ENCODE data around the gene SH3BP5L.

DNA sequence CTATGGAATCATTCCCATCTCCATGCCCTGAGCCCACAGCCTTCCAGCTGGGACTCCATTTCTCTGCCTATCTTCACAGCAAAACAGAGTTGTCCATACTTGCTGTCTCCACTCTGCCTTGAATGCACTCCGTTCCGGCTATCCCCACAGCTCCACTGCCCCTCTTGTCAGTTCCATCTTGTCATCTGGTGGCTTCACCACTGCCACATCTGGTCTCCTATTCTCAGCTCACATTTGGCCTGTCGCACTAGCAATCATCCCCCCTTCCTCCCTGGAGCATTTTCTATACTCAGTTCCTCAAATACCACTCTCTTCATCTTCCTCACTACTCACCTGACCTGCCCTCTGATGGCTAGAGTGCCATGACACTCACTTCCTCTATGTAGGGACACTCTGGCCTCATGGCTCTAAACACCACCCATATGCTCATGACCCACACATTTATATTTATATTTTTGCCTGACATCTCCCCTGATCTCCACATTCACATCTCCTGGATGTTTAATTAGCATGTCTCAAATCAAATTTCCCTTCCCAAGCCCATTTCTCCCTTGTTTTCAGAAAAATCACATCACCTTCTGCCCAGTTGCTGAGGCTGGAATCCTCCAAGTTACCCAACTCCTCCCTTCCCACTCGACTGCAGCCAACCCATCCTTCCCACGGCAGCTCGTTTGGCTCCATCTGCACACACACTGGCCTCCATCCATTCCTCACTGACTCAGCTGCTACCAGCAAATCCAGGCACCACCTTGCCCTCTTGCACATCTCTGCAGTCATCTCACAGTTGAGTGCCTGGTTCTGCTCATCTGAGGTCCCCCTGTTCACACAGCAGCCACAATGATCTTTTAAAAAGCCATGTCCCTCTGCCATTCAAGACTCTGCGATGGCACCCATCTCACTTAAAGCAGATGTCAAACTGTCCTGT, 27.0 kb upstream of the SH3BP5L start:
- TF ChIP-seq, protein P1, sequence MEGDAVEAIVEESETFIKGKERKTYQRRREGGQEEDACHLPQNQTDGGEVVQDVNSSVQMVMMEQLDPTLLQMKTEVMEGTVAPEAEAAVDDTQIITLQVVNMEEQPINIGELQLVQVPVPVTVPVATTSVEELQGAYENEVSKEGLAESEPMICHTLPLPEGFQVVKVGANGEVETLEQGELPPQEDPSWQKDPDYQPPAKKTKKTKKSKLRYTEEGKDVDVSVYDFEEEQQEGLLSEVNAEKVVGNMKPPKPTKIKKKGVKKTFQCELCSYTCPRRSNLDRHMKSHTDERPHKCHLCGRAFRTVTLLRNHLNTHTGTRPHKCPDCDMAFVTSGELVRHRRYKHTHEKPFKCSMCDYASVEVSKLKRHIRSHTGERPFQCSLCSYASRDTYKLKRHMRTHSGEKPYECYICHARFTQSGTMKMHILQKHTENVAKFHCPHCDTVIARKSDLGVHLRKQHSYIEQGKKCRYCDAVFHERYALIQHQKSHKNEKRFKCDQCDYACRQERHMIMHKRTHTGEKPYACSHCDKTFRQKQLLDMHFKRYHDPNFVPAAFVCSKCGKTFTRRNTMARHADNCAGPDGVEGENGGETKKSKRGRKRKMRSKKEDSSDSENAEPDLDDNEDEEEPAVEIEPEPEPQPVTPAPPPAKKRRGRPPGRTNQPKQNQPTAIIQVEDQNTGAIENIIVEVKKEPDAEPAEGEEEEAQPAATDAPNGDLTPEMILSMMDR (IDR thresholded peaks at IDR 0.05) = no peak
- TF ChIP-seq POLR2AphosphoS5 (IDR thresholded peaks at IDR 0.05) = no peak
